Ishikawa (cell line): ENCODE measurements around the gene CD164.

ENCODE experiments used
- CEBPB ChIP-seq: IDR thresholded peaks from 2 replicates; pipeline ENCODE4 v1.6.1; 2012
- CREB1 ChIP-seq: IDR thresholded peaks from 2 replicates; pipeline ENCODE4 v1.6.1; 2012; ENCODE audit warnings: low read depth
- EGR1 ChIP-seq: IDR thresholded peaks from 2 replicates; pipeline ENCODE4 v1.6.1; 2012
- EP300 ChIP-seq: IDR thresholded peaks from 2 replicates; pipeline ENCODE4 v1.6.1; 2012; ENCODE audit warnings: borderline replicate concordance
- FOXM1 ChIP-seq: IDR thresholded peaks from 2 replicates; pipeline ENCODE4 v1.6.1; 2012; ENCODE audit warnings: low read depth, borderline replicate concordance
- MAX ChIP-seq: IDR thresholded peaks from 2 replicates; pipeline ENCODE4 v1.6.1; 2012
- NFIC ChIP-seq: IDR thresholded peaks from 2 replicates; pipeline ENCODE4 v1.6.1; 2012
- RAD21 ChIP-seq: IDR thresholded peaks from 2 replicates; pipeline ENCODE4 v1.6.1; 2012; ENCODE audit warnings: low read depth
- REST ChIP-seq: IDR thresholded peaks from 2 replicates; pipeline ENCODE4 v1.6.1; 2012; ENCODE audit warnings: low read depth, mild to moderate bottlenecking
- TAF1 ChIP-seq: IDR thresholded peaks from 2 replicates; pipeline ENCODE4 v1.6.1; 2012; ENCODE audit warnings: low read depth, mild to moderate bottlenecking
- TCF12 ChIP-seq: IDR thresholded peaks from 2 replicates; pipeline ENCODE4 v1.6.1; 2012; ENCODE audit warnings: low read depth
- TEAD4 ChIP-seq: IDR thresholded peaks from 2 replicates; pipeline ENCODE4 v1.6.1; 2012
- USF1 ChIP-seq: IDR thresholded peaks from 2 replicates; pipeline ENCODE4 v1.6.1; 2012
- YY1 ChIP-seq: IDR thresholded peaks from 2 replicates; pipeline ENCODE4 v1.6.1; 2012; ENCODE audit warnings: low read depth
- ZBTB7A ChIP-seq: IDR thresholded peaks from 2 replicates; pipeline ENCODE4 v1.6.1; 2012; ENCODE audit warnings: low read depth

Gene CD164

GRCh38 chr6:109322825-109323224, 59.4 kb downstream of the CD164 start:
- TF ChIP-seq TEAD4 (no peak), REST (no peak), TAF1 (no peak), TCF12 (no peak), EGR1 (no peak), EP300 (no peak), USF1 (no peak), ZBTB7A (no peak), CREB1 (no peak), NFIC (no peak), YY1 (no peak), MAX (no peak), FOXM1 (no peak), CEBPB (no peak), RAD21 (no peak)

GRCh38 chr6:109321752-109322151, 60.5 kb downstream of the CD164 start:
- TF ChIP-seq EP300 (no peak), CEBPB (no peak), TAF1 (no peak), NFIC (no peak), TEAD4 (no peak), USF1 (no peak), REST (no peak), RAD21 (no peak), EGR1 (no peak)

GRCh38 chr6:109320072-109320471, 62.2 kb downstream of the CD164 start:
- TF ChIP-seq REST (no peak), NFIC (no peak), EP300 (no peak), EGR1 (no peak), FOXM1 (no peak), TEAD4 (no peak), CEBPB (no peak), YY1 (no peak), ZBTB7A (no peak), TCF12 (no peak), USF1 (no peak), TAF1 (no peak), CREB1 (no peak), MAX (no peak), RAD21 (no peak)

GRCh38 chr6:109318328-109318876, 63.9 kb downstream of the CD164 start:
- TF ChIP-seq FOXM1 (no peak), NFIC (no peak), EP300 (no peak), TAF1 (no peak), MAX (no peak), TEAD4 (no peak), YY1 (no peak)
